Stimulated activated CD4-positive, alpha-beta T cell treated with anti-CD3 and anti-CD28 coated beads, TNF-alpha, amount 100 ng/mL, for 1 hour (primary cell): ENCODE data around the gene CSTF3.
A peak's percentile ranks its signal among the peaks of the same experiment; 100 is the strongest.
"Not testable (repeated sequence)": the region's sequence is repeated elsewhere in the genome, so short reads cannot be mapped to it uniquely, and the experiment has no call there.

Source experiments
- DNase-seq, 3 donors: peaks; one replicate each; pipeline ENCODE4 v3.0.0-alpha.2; 2020; ENCODE audit warnings: low read depth in 3 of 3, low spot score in 1 of 3

Gene CSTF3

GRCh38 chr11:33089776-33090175, 71.5 kb downstream of the CSTF3 start:
- DNase-seq, result no peak

DNA sequence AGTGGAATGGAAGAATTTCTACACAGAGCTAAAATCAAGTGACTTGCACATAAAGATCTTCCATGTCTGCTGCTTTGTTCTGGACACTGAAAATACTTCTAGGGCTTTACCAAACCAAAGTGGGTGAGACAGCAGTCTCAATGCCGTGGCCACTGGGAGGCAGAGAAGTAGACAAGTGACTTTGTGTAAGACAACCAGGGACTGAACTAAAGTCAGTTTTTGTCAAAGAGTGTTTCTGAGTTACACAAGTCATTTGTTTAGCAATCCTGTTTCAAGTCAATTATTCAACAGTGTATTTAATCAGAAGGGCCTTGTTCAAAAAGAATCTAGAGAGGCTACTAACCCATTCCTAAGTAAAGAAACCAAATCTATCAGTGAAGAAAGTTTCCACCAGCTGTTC, 75.3 kb downstream of the CSTF3 start:
- no peak for DNase-seq

GRCh38 chr11:33083918-33084317, 77.4 kb downstream of the CSTF3 start:
- DNase-seq, result no peak

GRCh38 chr11:33072465-33072864, 88.8 kb downstream of the CSTF3 start:
- DNase-seq, result no peak

DNA sequence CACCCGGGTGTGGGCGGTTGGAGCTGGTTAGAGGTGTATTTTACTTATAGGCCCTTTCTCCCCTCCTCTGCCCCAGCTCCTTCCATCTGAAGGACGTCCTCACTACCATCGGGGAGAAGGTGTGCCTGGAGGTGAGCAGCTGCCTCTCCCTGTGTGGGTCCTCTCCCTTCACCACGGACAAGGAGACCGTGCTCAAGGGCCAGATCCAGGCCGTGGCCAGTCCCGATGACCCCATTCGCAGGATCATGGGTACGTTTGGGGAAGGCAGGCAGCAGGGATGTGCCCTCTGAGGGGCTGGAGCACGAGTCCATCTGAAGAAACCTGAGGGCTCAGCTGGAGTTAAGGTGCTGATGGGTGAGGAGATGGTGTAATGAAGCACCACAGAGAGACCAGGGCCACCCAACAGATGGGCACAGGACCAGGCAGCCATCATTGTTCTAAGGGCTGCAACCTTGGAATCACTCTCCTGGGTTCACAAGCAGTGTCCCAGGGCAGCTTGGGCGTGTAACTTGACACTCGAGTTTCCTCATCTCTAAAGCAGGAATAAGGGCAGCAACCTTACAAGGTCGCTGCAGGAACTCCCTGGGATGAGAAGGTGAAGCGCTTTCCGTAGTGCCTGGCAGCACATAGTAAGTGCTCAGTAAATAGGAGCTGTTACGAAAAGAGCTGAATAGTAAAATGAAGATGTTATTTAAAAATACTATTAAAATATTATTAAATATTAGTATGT, 92.5 kb downstream of the CSTF3 start:
- DNase-seq, result no peak

GRCh38 chr11:33067294-33067693, 94.0 kb downstream of the CSTF3 start:
- no peak for DNase-seq

DNA sequence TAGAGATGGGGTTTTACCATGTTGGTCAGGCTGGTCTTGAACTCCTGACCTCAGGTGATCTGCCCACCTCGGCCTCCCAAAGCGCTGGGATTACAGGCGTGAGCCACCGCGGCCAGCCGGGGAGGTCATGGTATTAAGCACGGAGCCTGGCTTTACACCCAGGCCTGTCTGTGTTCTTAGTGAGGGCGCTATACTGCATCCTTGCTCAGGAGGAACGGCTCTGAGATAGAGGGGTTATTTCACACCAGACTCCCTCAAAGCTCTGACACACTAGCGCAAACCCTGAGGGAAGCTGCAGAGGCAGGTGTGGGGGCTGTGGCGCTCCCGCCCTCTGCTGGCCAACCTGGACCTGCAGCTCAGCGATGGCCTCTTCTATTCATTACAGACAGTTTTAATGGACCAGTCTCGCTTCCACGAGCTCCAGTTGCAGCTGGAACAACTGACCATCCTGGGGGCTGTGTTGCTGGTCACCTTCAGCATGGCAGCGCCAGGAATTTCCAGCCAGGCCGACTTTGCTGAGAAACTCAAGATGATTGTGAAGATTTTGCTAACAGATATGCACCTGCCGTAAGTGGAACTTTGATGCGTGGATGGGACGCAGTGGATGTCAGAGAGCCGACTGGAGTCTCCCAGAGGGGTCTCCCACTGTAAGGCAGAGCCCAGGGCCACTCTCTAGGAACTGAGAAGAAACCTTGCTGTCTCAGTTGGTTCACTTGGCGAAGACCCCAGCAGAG, 95.7 kb downstream of the CSTF3 start:
- DNase-seq, result peak; percentile 32 to 62 (median 62)

DNA sequence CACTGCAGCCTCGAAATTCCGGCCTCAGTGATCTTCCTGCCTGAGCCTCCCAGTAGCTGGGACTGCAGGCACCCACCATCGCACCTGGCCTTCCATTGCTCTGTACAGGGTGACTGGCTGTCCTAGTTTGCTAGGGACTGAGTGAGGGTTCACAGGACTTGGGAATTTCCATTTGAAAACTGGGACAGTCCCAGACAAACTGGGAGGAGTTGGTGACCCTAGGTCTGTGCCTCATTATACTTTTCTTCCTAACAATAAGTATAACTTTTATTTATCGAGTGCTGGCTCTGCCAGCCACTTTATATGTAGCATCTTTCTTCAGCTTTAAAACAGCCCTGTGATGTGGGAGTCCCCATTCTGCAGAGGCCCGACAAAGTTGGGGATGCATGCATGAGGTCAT, 96.4 kb downstream of the CSTF3 start:
- no peak for DNase-seq

DNA sequence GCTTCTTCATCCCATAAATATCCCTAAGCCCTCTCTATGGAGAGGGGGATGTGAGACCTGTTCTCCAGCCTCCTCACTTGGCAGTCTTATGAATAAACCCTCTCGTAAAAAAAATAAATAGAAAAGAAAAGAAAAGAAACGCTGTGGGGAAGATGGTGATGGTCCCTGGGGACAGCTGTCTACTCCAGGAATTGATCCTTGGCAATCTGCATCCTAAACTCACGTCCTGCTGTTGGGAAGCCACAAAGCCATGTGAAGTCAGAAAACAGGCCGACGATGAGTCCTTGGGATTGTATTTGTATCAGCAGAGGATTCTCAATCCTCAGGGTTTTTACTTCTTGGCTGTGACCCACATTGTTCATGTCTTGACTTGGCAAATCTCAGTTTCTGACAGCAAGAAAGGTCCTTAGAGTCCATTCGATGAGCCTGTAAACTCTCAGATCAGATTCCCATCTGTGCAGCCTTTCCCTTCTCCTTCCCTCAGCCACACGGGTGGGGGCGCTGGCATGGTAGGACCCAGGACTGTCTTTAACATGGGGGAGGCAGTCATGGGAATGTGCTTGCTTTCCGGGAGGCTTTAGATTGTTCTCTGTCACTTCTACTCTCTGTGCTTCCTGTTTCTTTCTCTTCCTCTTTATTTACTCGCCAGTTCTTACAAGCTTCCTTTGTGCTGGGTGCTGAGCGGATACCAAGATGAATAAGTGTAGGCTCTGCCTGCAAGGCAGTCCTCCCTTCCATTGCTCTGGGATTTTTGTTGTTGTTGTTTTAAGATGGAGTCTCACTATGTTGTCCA, 97.1 kb downstream of the CSTF3 start:
- no peak for DNase-seq

- DNase-seq, result no peak
Measured at GRCh38 chr11:33063326-33063881, 97.9 kb downstream of the CSTF3 start.

- DNase-seq, result no peak
Measured at GRCh38 chr11:33062137-33062536, 99.1 kb downstream of the CSTF3 start.

DNA sequence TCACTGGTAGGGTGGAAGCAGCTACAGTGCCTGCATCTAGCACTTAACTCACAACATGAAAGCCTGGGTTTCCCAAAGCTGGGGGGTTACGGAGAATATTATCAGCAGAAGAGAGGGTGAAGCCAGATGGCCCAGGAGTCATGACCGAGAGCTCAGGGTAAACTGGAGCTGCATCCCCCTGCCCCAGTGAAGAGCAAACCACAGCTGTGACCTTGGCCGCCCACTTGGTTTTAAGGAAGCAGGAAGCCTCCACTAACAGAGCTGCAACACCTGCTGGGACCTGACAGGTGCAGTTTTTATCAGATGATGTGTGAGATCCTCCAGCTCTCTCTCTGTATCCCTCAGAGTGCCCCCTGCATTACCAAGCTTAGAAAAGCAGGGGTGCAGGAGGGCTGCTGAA, 101.0 kb downstream of the CSTF3 start:
- no peak for DNase-seq

DNA sequence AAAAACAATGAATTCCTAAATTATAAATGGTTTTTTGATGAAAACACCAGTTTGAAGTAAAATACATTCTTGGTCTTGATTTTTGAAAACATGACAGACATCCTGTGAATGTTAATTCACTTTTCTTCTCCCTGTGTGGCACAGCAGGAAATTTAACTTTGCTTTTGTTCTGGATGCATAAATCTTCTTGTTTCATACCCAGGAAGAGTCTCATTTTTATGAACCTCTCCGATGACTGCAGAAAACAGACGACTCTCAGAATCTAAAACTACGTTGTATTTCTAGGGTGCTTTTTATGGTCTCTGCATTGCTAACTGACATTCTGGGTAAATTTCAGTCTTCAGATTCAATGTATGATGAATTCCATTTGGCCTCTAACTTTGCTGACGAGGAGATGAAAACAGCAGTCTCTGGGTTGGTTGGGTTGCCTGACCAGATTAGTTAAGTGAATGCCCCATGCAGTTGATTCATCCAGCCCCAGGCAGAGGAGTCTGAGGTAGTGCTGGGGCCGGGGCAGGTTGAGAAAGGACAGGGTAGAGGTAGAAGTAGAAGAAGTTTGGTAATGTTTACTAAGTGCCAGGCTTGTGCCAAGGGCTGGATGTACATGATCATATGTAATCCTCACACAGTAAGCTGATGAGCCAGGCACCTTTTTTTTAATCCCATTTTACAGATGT, 101.8 kb downstream of the CSTF3 start:
- no peak for DNase-seq

GRCh38 chr11:33057284-33057683, 104.0 kb downstream of the CSTF3 start:
- no peak for DNase-seq

DNA sequence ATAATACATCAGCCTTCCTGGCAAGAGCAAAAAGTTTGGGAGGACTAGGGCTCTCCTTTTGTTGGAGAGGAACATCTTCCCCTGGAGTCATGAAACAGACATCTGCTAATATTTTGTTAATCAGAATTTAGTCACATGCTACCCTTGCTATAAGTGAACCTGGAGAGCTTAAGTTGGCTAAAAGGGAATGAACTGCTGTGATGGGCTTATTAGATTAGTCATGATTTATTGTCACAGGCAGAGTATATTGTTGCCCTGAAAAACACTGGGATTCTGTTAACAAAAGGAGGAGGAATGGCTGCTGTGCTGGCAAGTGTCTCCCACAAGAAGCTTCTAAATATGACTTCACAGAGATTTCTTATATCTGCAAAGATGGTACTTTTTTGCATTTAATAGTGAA, 105.9 kb downstream of the CSTF3 start:
- no peak for DNase-seq

GRCh38 chr11:33052231-33052630, 109.0 kb downstream of the CSTF3 start:
- no peak for DNase-seq

GRCh38 chr11:33049565-33050408, 111.5 kb downstream of the CSTF3 start:
- DNase-seq, result not testable (repeated sequence)

DNA sequence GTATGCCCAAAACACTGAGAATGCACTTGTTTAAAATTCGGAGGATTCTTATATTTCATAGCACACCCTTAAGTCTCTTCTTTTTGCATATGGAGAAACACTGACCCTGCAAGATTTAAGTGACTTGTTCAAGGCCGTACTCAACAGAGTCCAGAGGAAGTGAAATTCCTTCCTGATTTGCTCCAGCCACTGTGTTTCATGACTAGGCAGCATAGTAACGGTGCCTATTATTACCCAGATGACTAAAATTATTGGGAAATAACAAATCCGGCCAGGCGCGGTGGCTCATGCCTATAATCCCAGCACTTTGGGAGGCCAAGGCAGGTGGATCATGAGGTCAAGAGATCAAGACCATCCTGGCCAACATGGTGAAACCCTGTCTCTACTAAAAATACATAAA, 112.6 kb downstream of the CSTF3 start:
- DNase-seq, result not testable (repeated sequence)

- DNase-seq, result no peak
Measured at GRCh38 chr11:33045551-33046255, 115.6 kb downstream of the CSTF3 start.
